ENCODE measurements around the gene P3H1.
A peak's percentile ranks its signal among the peaks of the same experiment; 100 is the strongest.
"Not testable (repeated sequence)": the region's sequence is repeated elsewhere in the genome, so short reads cannot be mapped to it uniquely, and the experiment has no call there.

P3H1 gene

GRCh38 chr1:42769811-42770210, 3.0 kb upstream of the P3H1 start:
- DNase-seq (ENCODE audit: low read depth) = no peak

DNA sequence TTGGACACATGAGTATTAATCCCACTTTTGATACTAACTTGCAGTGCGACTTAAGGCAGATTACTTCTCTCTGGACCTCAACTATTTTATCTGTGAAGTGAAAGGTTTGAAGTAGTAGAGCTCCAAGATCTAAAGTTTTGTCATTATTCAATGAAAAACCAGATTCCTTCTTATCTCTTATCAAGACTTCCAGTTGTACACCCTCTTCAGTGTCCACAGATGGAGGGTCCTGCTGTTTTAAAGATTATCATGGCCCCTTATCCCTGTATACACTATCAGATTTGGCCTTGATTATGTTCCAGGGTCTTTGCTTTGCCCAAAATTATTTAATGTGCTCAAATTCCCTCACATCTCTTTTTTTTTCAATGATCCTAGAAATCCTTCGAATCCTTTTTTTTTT, 1.3 kb upstream of the P3H1 start:
- DNase-seq (ENCODE audit: low read depth) = no peak

GRCh38 chr1:42767510-42768000, 727 bp upstream of the P3H1 start:
- DNase-seq (ENCODE audit: low read depth) = no peak

GRCh38 chr1:42765832-42766740, 742 bp downstream of the P3H1 start:
- DNase-seq (ENCODE audit: low read depth) = peak; percentile 50

DNA sequence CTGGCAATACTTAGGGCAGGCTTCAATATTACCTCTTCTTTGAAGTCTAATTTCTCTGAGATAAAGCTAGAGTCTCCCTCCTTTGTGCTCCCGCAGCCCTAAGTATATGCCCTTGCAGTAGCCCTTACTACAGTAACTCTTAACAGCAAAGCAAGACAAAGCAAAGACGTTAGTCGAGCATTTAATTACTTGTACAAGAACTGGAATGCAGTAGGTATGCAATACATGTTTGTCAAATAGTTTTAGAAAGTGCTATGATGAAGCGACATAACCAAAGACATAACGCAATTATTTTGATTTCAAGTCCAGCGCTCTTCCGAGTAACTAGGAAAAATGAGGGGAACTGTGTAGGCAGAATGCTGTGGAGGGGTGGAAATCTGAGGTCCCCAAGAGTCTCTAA, 1.6 kb downstream of the P3H1 start:
- no peak for DNase-seq (ENCODE audit: low read depth)

GRCh38 chr1:42762269-42762668, 4.6 kb downstream of the P3H1 start:
- no peak for DNase-seq (ENCODE audit: low read depth)

- no peak for DNase-seq (ENCODE audit: low read depth)
Measured at GRCh38 chr1:42761567-42761966, 5.3 kb downstream of the P3H1 start.

DNA sequence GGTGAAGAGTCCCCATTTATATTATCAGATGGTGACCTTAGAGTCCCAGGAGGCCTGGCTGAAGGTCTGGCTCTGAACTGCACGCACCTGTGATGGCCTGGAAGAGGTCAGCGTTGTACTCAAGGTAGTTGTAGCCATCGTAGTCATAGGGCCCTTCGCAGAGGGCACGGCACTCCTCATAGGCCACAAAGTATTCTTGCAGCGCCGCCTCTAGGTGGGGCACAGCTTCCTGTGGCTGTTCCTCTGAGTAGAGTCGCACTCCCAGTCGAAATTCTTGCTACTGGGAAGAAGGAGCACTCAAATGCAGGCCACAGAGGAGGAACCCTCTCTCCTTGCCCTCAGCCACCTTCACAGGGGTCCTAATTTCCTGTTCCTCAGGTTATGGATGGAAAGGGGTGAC, 7.7 kb downstream of the P3H1 start:
- DNase-seq (ENCODE audit: low read depth) = no peak

DNA sequence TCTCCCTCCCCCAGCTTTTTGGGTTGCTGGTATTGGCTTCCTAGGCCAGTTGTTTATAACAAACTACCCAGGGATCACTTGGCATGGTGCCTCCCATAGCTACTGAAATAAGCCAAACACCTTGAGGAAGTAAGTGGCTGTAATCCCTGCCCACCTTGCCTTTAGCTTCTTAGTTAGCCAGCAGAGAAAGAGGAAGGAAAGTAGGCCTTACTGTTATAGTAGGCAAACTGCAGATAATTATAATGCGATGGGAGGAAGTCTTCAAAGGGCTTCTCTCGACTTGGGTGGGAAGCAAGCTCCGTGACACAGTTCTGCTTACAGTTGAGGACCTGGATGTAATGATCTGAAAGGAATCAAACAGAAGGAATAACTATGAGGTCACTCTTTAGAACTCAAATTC, 8.2 kb downstream of the P3H1 start:
- DNase-seq (ENCODE audit: low read depth) = no peak

DNA sequence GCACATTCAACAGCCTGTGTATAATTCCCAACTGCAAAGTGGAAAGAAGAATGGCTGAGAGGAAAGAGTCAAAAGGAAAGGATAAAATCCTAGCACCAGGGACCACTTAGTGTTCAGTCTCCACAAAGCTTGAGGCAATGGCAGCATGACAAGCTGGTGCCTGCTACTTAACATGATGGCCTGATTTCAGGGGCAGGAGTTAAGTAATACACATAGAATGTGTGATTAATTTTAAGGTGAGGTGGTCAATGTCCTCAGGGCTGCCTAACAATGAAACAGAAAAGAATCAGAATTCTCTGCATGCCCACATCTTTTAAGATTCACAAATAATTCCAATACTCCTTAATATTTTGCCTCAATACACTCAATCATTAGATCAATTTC, 8.9 kb downstream of the P3H1 start:
- no peak for DNase-seq (ENCODE audit: low read depth)

DNA sequence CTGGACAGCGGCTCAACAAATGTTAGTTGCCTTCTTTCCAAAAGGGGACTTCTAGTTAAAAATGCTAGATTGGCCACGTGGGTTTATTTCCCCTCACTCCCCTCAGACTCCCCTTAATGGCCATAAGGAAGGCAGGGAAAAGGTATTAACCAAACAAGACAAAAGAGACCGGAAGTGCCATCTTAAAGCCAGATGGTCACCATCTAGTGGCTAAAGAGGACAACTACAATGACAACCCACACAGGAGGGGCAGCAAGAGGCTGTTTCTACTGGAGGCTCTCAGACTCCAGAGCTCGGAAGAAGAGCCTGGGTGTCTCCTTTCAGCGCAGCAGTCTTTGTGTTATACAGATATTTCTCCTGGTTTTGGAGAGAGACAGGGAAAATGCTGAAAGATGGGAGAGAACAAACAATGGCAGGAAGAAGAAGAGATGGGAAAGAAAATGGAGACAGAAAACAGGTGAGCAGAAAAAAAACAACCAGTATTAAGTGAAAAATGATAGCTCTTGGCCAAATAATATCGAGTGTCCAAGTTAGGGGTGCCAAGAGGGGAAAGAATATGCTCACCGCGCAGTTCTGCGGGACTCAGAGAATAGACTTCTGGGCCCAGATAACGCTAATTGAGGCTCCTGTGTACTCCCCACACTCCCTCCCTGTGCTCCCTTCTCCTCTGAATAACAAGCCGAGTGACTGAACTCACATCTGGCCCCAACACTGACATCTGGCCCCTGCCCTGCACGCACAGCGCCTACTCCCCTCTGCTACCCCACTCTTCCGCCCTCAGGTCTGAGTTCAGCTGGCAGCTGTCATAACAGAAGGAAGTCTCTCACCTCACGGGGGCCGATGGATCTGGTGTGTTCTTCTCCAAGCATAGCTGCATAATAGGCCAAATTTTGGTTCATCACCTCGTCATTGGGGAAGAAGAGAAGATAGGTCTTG, 9.6 kb downstream of the P3H1 start:
- DNase-seq (ENCODE audit: low read depth) = no peak

- peak; percentile 43 for DNase-seq (ENCODE audit: low read depth)
Measured at GRCh38 chr1:42753070-42753469, 13.8 kb downstream of the P3H1 start.

GRCh38 chr1:42752284-42752683, 14.5 kb downstream of the P3H1 start:
- DNase-seq (ENCODE audit: low read depth) = no peak

DNA sequence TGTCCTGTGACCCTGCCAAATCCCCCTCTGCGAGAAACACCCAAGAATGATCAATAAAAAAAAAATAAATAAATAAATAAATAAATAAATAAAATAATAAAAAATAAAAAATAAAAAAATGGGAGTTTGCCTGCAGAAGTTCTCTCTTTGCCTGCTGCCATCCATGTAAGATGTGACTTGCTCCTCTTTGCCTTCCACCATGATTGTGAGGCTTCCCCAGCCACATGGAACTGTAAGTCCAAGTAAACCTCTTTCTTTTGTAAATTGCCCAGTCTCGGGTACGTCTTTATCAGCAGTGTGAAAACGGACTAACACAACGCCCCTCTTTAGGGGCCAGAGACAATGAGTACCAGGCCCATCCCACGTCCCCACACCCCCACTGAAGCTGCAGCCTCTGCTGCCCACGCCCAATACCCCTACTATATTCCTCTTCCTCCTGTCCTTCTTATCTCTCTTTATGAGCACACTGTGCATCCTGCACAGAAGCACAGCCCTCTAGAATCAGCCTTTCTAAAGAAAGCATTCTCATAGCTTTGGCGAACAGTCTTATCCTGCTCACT, 15.2 kb downstream of the P3H1 start:
- DNase-seq (ENCODE audit: low read depth) = not testable (repeated sequence)

DNA sequence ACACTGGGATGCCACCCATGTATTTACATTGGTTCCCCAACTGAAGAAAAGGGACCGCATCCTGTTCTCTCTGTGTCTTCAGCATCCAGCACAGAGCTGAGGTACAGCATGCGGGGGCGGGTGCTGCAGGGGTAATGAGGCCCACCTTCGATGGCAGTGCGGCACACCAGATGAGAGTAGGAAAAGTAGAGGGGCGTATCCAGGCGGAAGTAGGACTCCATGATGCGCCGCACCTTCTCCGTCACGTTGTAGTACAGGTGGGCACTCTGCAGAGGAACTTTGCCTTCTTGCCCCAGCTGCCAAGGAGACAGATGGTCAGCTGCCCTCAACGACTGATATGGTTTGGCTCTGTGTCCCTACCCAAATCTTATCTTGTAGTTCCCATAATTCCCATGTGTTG, 16.8 kb downstream of the P3H1 start:
- no peak for DNase-seq (ENCODE audit: low read depth)

GRCh38 chr1:42748461-42749410, 18.1 kb downstream of the P3H1 start:
- DNase-seq (ENCODE audit: low read depth) = no peak

DNA sequence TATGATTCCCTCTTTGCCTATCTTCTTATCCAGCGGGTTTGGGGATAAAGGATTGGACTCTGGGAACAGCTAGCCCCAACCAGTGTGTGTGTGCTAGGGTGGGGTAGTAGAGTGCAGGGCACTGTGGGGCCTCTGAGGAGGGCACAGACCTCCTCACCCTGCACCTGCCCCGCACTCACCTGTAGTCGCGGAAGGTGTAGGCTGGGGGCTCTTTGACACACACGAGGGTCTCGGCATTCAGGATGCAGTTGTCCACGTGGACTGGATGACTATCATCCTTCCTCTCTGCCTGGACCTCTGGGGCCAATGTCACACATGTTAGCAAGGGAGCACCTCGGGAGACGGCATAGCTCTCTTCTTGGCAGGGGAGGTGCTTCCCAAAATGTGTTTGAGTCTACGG, 18.8 kb downstream of the P3H1 start:
- DNase-seq (ENCODE audit: low read depth) = no peak

- DNase-seq (ENCODE audit: low read depth) = no peak
Measured at GRCh38 chr1:42747125-42747524, 19.7 kb downstream of the P3H1 start.

- DNase-seq (ENCODE audit: low read depth) = no peak
Measured at GRCh38 chr1:42746436-42747105, 20.3 kb downstream of the P3H1 start.

DNA sequence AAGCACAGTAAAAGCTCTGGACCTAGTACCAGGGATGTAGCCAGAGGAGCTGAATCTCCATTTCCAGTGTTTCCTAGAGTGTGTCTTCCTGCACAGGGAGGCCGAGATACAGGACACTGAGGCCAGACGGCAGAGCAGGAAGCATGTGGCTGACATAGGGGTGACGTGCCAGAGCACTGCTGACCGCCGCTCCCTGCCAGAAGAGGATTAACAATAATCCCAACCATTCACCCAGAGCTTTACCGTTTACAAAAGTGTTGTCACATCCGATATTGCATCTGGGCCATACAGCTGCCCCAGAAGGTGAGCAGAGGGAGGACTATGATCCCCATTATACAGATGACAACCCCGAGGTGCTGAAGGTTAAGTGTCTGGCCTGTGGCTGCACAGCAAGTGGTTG, 21.0 kb downstream of the P3H1 start:
- DNase-seq (ENCODE audit: low read depth) = no peak

DNA sequence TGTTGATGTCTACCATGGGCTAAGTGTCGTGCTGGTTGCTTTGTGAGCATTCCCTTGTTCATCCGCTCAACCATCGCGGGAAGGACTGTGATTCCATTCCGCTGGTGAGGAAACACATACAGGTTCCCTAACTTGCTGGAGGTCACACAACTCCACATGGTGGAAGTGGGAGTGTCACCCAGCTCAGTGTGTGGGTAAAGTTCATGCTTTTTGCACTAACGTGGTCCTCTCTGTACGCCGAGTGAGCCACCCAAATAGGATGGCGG, 22.7 kb downstream of the P3H1 start:
- no peak for DNase-seq (ENCODE audit: low read depth)

All from HS-5 (cell line).